DOHH2 (cell line): ENCODE results near the gene RUVBL2.

Experiments used
- EZH2phosphoT487 ChIP-seq: fragments of 200-600 bp; sonication (generic); IDR thresholded peaks from 2 replicates; pipeline ENCODE4 v1.6.1; 2017; ENCODE audit warnings: borderline replicate concordance, mild to moderate bottlenecking, antibody characterized with exemption, low read length, moderate library complexity, mixed read lengths
- TF ChIP-seq, protein P1 (sequence below): fragments of 200-600 bp; sonication (generic); IDR thresholded peaks from one replicate; pipeline ENCODE4 v1.5.1; 2014; ENCODE audit warnings: antibody characterized with exemption, mild to moderate bottlenecking, low read depth, low read length; ENCODE audit not compliant: poor library complexity, severe bottlenecking

DNA sequence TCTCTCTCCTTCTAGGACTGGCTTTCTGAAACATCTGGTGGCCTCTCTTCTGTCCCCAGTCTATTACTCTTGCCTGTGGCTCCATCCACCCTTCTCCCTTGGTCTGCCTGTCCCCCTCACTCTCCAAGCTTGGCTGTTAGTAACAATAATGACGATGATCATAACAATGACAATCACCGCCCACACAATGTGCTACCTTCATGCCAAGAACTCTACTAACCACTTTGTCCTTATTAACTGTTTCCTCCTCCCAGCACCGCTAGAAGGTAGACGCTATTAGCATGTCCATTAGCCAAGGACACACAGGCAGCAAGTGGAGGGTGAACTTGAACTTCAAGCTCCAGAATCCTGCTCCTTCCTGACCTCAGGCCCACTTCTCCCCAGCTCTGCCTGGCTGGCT is 3.3 kb upstream of the RUVBL2 start:
- TF ChIP-seq, protein P1, sequence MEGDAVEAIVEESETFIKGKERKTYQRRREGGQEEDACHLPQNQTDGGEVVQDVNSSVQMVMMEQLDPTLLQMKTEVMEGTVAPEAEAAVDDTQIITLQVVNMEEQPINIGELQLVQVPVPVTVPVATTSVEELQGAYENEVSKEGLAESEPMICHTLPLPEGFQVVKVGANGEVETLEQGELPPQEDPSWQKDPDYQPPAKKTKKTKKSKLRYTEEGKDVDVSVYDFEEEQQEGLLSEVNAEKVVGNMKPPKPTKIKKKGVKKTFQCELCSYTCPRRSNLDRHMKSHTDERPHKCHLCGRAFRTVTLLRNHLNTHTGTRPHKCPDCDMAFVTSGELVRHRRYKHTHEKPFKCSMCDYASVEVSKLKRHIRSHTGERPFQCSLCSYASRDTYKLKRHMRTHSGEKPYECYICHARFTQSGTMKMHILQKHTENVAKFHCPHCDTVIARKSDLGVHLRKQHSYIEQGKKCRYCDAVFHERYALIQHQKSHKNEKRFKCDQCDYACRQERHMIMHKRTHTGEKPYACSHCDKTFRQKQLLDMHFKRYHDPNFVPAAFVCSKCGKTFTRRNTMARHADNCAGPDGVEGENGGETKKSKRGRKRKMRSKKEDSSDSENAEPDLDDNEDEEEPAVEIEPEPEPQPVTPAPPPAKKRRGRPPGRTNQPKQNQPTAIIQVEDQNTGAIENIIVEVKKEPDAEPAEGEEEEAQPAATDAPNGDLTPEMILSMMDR = no peak
- TF ChIP-seq EZH2phosphoT487 = no peak
